Ascending aorta (tissue), 2 donors: Measurements from ENCODE around the gene KCNH3. TPM values are rescaled to one million over a fixed set of nuclear protein-coding genes. Genes with fewer than 3 reads are reported as not detected.

Experiments
- DNase-seq, 2 donors: peaks; one replicate each; pipeline ENCODE4 v3.0.0-alpha.2; 2019; ENCODE audit warnings: low spot score in 2 of 2
- H3K27ac ChIP-seq, 2 donors: fragments of 200-600 bp; sonication (generic); one replicate each; pipeline ENCODE4 v1.5.1; 2016 to 2017; ENCODE audit warnings: mild to moderate bottlenecking in 1 of 2
- H3K27me3 ChIP-seq: fragments of 200-600 bp; sonication (generic); one replicate; pipeline ENCODE4 v1.5.1; 2017
- H3K36me3 ChIP-seq, 2 donors: fragments of 200-600 bp; sonication (generic); one replicate each; pipeline ENCODE4 v1.5.1; 2016
- H3K4me1 ChIP-seq, 2 donors: fragments of 200-600 bp; sonication (generic); one replicate each; pipeline ENCODE4 v1.5.1; 2016 to 2017; ENCODE audit warnings: mild to moderate bottlenecking in 1 of 2
- H3K4me3 ChIP-seq, 2 donors: fragments of 200-600 bp; sonication (generic); one replicate each; pipeline ENCODE4 v1.5.1; 2016 to 2017; ENCODE audit warnings: mild to moderate bottlenecking in 1 of 2
- H3K9me3 ChIP-seq, 2 donors: fragments of 200-600 bp; sonication (generic); one replicate each; pipeline ENCODE4 v1.5.1; 2016
- CTCF ChIP-seq, 3 experiments: fragments of 200-600 bp in 2 of 3; fragments of 450-650 bp in 1 of 3; sonication (generic) in 2 of 3; IDR thresholded peaks; one replicate each; pipeline ENCODE4 v1.5.1; 2016 to 2019; ENCODE audit warnings: antibody characterized with exemption in 3 of 3, mild to moderate bottlenecking in 1 of 3, moderate library complexity in 1 of 3
- intact Hi-C: fragments of 100-400 bp; cut with DNase I; formaldehyde crosslinking; loops from one replicate; pipeline ENCODE4 v1.15.1; 2023
- total RNA-seq: library from RNA; depleted of rRNA; stranded (reverse); fragments of >200 nt; gene quantifications from one replicate; pipeline ENCODE4 v1.1.0, GENCODE V29; 2016

The KCNH3 gene
- total RNA-seq, 1 donor from 2014 or later: not detected

GRCh38 chr12:49545815-49546214 lies 7.0 kb downstream of the KCNH3 start:
- Histone ChIP-seq H3K4me1 (peaks cover 2 to 5% of the 10 kb centered on the region in 2 donors), H3K4me3 (no peak overlapping the region), H3K36me3 (no peaks in the 10 kb centered on the region), H3K9me3 (no peaks in the 10 kb centered on the region), H3K27me3 (no peaks in the 10 kb centered on the region), H3K27ac (no peak overlapping the region)
- DNase-seq: no peak
- intact Hi-C loops: no loop called here
- no peak for TF ChIP-seq CTCF (IDR thresholded peaks at IDR 0.05)

GRCh38 chr12:49546481-49546880 lies 7.7 kb downstream of the KCNH3 start:
- Histone ChIP-seq H3K36me3 (no peaks in the 10 kb centered on the region), H3K27ac (no peak overlapping the region), H3K9me3 (no peaks in the 10 kb centered on the region), H3K4me1 (peaks cover 2 to 5% of the 10 kb centered on the region in 2 donors), H3K4me3 (no peak overlapping the region), H3K27me3 (no peaks in the 10 kb centered on the region)
- intact Hi-C loops: no loop called here
- TF ChIP-seq CTCF (IDR thresholded peaks at IDR 0.05): no peak
- DNase-seq: no peak

DNA sequence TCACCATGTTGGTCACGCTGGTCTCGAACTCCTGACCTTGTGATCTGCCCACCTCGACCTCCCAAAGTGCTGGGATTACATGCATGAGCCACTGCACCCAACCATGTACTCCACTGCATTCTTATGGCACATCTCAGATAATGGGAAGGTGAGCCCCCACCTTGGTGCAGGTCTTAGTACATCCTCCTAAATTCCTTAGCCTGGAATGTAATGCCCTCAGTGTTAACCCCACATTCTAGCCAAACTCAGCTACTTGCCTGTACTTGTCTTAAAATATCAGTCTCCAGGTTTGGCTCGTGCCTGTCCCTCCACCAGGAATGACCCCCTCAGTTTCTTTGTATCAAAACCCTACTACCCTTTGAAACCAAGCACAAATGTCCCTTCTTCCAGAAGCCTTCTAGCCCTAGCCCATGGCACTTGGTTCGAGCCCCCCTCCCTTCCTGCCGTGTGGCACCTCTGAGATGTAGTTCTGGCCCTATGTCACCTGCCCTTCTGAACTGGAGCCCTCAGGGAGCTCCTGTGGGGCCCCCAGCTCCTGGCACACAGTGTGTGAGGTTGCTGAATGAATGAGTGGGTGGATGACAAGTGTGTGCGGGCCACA lies 8.4 kb downstream of the KCNH3 start:
- Histone ChIP-seq H3K4me1 (peaks cover 2 to 5% of the 10 kb centered on the region in 2 donors), H3K27ac (no peak overlapping the region), H3K36me3 (no peaks in the 10 kb centered on the region), H3K27me3 (no peaks in the 10 kb centered on the region), H3K4me3 (no peak overlapping the region), H3K9me3 (no peaks in the 10 kb centered on the region)
- TF ChIP-seq CTCF (IDR thresholded peaks at IDR 0.05): no peak
- no peak for DNase-seq
- intact Hi-C loops: no loop called here

GRCh38 chr12:49548481-49548821 lies 9.6 kb downstream of the KCNH3 start:
- no peak for TF ChIP-seq CTCF (IDR thresholded peaks at IDR 0.05)
- no peaks in the 10 kb centered on the region for H3K27me3 ChIP-seq
- H3K27ac ChIP-seq: no peak overlapping the region
- intact Hi-C loops: no loop called here
- H3K9me3 ChIP-seq: no peaks in the 10 kb centered on the region
- peaks cover 2 to 5% of the 10 kb centered on the region in 2 donors for H3K4me1 ChIP-seq
- H3K4me3 ChIP-seq: peak overlapping the region; percentile 34 to 62
- DNase-seq: no peak
- H3K36me3 ChIP-seq: no peaks in the 10 kb centered on the region

GRCh38 chr12:49548822-49549648 lies 10.2 kb downstream of the KCNH3 start:
- intact Hi-C loops: no loop called here
- Histone ChIP-seq H3K27ac (no peak overlapping the region), H3K36me3 (no peaks in the 10 kb centered on the region), H3K9me3 (no peaks in the 10 kb centered on the region), H3K4me1 (peaks cover 2 to 5% of the 10 kb centered on the region in 2 donors), H3K27me3 (no peaks in the 10 kb centered on the region), H3K4me3 (peak overlapping the region; percentile 34 to 62)
- DNase-seq: no peak
- peak; percentile 42 to 69 (median 45) for TF ChIP-seq CTCF (IDR thresholded peaks at IDR 0.05)
